HG03378 (cell line): ENCODE results near the gene ATP5F1A.
"Not testable (repeated sequence)": the region's sequence is repeated elsewhere in the genome, so short reads cannot be mapped to it uniquely, and the experiment has no call there.

Experiments
- ATAC-seq: cut with Tn5 transposase; IDR thresholded peaks from one replicate; pipeline ENCODE4 v1.9.1; 2021; ENCODE audit warnings: mild to moderate bottlenecking, moderate library complexity; ENCODE audit not compliant: unreplicated experiment

The ATP5F1A gene

GRCh38 chr18:46048641-46049040, 49.5 kb downstream of the ATP5F1A start:
- ATAC-seq: no peak

- not testable (repeated sequence) for ATAC-seq
These were observed 50.7 kb downstream of the ATP5F1A start for GRCh38 chr18:46047369-46047768.

GRCh38 chr18:46046688-46047087, 51.4 kb downstream of the ATP5F1A start:
- no peak for ATAC-seq

- no peak for ATAC-seq
These were observed 52.0 kb downstream of the ATP5F1A start for GRCh38 chr18:46046126-46046525.

- ATAC-seq: no peak
These were observed 55.4 kb downstream of the ATP5F1A start for GRCh38 chr18:46042571-46043123.

GRCh38 chr18:46040747-46041104, 57.4 kb downstream of the ATP5F1A start:
- no peak for ATAC-seq

- ATAC-seq: no peak
These were observed 57.9 kb downstream of the ATP5F1A start for GRCh38 chr18:46040033-46040746.

- ATAC-seq: no peak
These were observed 60.4 kb downstream of the ATP5F1A start for GRCh38 chr18:46037512-46038305.

GRCh38 chr18:46035696-46036680, 62.1 kb downstream of the ATP5F1A start:
- ATAC-seq: no peak

- ATAC-seq: no peak
These were observed 63.9 kb downstream of the ATP5F1A start for GRCh38 chr18:46034230-46034629.

- ATAC-seq: no peak
These were observed 66.4 kb downstream of the ATP5F1A start for GRCh38 chr18:46031741-46032140.
